GM04503 (cell line): ENCODE measurements around the gene PKIG.
A peak's percentile ranks its signal among the peaks of the same experiment; 100 is the strongest.
"Not testable (repeated sequence)": the region's sequence is repeated elsewhere in the genome, so short reads cannot be mapped to it uniquely, and the experiment has no call there.

Source experiments
- DNase-seq: peaks from one replicate; pipeline ENCODE4 v3.0.0-alpha.2; 2012; ENCODE audit warnings: low read depth

The PKIG gene

GRCh38 chr20:44582311-44583025, at the start of gene PKIG:
Gene PKIG, plus strand, starts transcription at chr20:44582579. Its CDS starts 31,978 bp downstream, at chr20:44614557.
- peak; percentile 71 for DNase-seq

DNA sequence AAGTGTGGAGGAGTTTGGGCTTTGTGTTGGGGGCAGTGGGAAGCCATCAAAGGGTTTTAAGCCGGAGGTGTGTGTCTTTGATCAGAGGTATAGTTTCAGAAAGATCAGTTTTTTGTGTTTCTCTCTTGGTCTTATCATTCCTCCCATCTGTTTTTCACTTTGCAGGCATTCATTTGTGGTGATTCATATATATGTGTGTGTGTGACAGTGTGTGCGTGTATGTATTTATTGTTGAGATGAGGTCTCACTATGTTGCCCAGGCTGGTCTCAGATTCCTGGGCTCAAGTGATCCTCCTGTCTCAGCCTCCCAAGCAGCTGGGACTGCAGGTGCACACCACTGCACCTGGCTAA, 49.4 kb upstream of the PKIG start:
- DNase-seq, result no peak

GRCh38 chr20:44533928-44534327, 48.5 kb upstream of the PKIG start:
- DNase-seq, result no peak

GRCh38 chr20:44536175-44536574, 46.2 kb upstream of the PKIG start:
- DNase-seq, result no peak

DNA sequence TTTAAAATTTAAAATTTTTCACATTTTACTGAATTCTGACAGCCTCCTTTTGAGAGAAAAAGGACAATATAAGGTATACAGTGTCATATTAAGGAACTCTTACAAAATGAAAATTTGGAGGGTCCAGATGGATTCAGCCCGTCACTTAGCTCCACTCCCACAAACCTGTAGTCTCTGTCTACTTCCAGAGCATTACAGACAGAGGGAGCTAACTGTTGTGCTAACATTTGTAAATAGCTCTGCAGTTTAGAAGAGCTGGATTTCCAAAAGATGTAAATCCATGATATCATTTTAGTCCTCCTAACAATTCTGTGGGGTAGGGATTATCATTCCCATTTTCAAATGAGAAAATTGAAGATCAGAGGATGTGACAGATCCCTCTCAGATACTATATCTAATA, 44.4 kb upstream of the PKIG start:
- no peak for DNase-seq

GRCh38 chr20:44540834-44541233, 41.5 kb upstream of the PKIG start:
- DNase-seq, result no peak

DNA sequence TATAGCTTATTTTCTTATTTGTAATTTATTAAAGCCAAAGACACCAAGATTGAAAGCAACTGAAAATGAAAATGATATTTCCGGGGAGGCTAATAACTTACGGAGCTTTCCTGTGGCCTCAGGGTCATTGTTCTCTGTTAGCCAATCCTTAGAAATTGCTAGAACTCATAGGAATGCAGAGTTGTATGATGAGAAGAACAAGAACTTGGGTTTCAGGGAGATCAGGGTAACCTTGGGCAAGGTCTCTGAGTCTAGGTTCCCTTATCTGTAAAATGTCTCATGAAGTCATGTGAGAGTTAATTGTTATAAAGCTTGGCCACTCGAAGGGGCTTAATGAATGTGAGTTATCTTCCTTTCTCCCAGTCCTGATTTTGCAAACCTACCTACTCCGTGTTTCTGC, 40.4 kb upstream of the PKIG start:
- DNase-seq, result no peak

DNA sequence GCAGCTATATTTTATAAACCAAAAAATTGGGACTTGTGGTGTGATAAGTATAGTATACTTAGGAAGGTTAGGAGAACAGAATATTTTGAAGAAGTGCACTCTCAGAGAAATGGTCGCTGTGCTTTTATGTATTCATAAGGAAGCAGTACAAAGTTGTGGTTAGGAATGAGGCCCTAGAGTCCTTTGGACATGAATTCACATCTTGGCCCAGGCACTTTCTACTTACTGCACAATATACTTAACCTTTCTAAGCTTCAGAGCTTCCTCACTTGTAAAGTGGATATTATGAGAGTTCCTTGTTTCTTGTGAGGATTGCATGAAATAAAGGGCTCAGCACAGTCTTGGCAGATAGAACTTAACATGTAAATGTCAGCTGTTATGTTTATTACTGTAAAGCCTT, 39.5 kb upstream of the PKIG start:
- DNase-seq, result no peak

- DNase-seq, result no peak
Observed at GRCh38 chr20:44543358-44543757, 39.0 kb upstream of the PKIG start.

- no peak for DNase-seq
Observed at GRCh38 chr20:44544263-44544662, 38.1 kb upstream of the PKIG start.

DNA sequence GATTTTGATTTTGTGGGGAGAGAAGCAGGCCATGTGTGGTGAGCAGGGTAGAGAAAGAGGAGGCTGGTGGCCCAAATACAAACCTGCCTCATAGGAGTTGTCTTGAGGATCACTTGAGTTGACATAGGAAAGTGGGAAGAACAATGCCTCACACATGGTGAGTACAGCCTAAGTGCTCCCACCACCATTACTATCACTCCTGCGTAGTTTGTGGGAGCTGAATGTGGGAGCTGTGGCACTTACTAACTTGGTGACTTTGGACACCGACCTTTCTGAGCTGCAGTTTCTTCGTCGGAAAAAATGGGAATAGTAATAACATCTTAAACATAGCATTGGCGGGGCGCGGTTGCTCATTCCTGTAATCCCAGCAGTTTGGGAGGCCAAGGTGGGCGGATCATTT, 35.0 kb upstream of the PKIG start:
- DNase-seq, result no peak

GRCh38 chr20:44549123-44549522, 33.3 kb upstream of the PKIG start:
- DNase-seq, result no peak

- no peak for DNase-seq
Observed at GRCh38 chr20:44552050-44552449, 30.3 kb upstream of the PKIG start.

DNA sequence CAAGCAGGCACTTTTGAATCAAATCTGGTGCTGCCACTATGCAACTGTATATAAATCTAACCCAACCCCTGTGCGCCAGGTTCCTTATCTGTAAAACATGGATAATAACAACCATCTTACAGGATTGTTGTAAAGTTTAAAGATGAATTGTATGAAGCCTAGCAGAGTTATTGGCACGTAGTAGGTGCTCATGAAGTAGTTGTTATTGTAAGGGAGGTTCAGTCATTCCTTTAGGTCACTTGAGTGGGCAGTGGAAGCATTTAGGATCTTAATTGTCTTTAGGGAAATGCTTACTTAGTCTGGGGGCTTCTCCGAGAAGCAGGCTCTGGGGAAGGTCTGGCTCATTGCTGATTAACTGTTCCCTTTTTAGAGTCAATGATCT, 29.8 kb upstream of the PKIG start:
- no peak for DNase-seq

GRCh38 chr20:44552950-44553908, 29.1 kb upstream of the PKIG start:
- DNase-seq, result no peak

DNA sequence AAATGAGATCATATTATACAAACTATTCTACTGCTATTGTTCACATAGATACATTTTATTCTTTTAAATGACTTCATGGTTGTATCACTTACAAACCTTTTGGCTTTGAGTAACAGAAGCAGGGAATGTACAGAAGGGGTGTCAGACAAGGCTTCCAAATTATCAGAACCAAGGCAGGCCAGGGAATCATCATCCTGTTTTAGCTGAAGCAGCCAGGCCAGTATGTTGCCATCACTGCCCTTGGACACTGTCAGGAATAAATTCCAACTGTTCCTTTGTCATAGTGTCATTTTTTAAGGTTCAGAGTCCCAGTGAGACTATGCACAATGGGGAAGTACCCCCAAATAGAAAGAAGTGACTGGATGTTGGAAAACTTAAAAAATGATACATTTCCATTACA, 23.1 kb upstream of the PKIG start:
- DNase-seq, result no peak

- DNase-seq, result no peak
Observed at GRCh38 chr20:44560229-44560628, 22.1 kb upstream of the PKIG start.

DNA sequence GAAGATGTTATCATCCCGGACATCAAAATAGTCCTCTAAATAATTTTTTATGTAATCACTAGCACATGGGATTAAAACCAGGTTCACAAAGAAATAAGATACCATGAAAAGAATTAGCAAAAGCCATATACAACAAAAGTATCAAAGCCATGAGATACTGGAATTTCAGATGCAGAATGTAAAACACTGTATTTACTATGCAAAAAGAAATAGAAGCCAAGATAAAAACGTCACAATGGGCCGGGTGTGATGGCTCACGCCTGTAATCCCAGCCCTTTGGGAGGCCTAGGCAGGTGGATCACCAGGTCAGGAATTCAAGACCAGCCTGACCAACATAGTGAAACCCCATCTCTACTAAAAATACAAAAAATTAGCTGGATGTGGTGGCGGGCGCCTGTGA, 21.6 kb upstream of the PKIG start:
- not testable (repeated sequence) for DNase-seq

GRCh38 chr20:44561876-44562275, 20.5 kb upstream of the PKIG start:
- no peak for DNase-seq

- no peak for DNase-seq
Observed at GRCh38 chr20:44566018-44566417, 16.4 kb upstream of the PKIG start.

DNA sequence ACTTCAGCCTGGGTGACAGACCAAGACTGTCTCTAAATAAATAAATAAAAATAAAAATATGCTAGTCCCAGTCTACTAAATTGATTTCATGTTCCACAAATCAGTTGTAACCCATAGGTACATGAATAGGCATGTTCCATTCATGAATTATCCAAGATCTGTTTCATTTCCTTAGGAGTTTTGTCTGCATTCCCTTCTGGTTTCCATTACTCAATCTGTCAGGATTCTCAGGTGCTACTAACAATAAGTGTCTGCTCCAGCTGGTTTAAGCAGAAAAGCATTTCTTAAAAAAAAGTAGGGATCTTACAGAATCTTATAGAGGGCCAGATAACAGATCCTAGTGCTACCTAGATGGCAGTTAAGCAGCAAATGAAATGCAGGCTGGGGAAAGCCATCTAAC, 15.6 kb upstream of the PKIG start:
- DNase-seq, result no peak

DNA sequence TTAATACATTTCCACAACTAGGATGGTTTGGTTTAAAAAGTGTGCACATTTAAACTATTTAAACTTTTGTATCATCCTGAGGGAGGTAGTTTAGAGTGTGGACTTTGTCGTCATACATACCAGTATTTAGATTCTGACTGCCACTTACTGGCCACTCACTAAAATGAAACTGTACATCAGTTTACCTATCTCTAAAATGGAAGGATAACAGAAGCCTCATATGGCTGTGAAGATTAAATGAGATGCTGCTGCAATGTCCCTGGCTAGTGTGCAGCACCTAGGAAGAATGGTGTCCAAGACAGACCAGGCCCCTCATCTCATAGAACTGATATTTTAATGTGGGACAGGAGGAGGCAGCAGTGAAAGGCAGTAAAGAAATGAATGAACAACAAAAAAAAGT, 12.0 kb upstream of the PKIG start:
- no peak for DNase-seq

GRCh38 chr20:44571362-44571988, 10.9 kb upstream of the PKIG start:
- DNase-seq, result no peak
